SK-MEL-5 (cell line): ENCODE measurements around the gene EVA1C. TPM values are rescaled to one million over a fixed set of nuclear protein-coding genes. Genes with fewer than 3 reads are reported as not detected.
A peak's percentile ranks its signal among the peaks of the same experiment; 100 is the strongest.
"Not testable (repeated sequence)": the region's sequence is repeated elsewhere in the genome, so short reads cannot be mapped to it uniquely, and the experiment has no call there.

Experiments
- DNase-seq: peaks from one replicate; pipeline ENCODE4 v3.0.0-alpha.2; 2016; ENCODE audit warnings: low read depth, low spot score
- in situ Hi-C: cut with HindIII; loops from 2 replicates; pipeline ENCODE4 v1.10.0; 2016; ENCODE audit warnings: low sequenced_read_pairs, high pct_unique_total_duplicates, low pct_unique_long_range_greater_than_20kb
- polyA plus RNA-seq, 2 experiments: library from polyadenylated mRNA; depleted of rRNA; stranded (reverse); fragments of >200 nt; gene quantifications; 2 replicates each; pipeline ENCODE4 v1.2.3, GENCODE V29; 2015
- total RNA-seq: library from RNA; depleted of rRNA; stranded (reverse); fragments of >200 nt; shearing (Covaris generic); gene quantifications from 2 replicates; pipeline ENCODE4 v1.2.3, GENCODE V29; 2014; rRNA removed

The EVA1C gene, protein sequence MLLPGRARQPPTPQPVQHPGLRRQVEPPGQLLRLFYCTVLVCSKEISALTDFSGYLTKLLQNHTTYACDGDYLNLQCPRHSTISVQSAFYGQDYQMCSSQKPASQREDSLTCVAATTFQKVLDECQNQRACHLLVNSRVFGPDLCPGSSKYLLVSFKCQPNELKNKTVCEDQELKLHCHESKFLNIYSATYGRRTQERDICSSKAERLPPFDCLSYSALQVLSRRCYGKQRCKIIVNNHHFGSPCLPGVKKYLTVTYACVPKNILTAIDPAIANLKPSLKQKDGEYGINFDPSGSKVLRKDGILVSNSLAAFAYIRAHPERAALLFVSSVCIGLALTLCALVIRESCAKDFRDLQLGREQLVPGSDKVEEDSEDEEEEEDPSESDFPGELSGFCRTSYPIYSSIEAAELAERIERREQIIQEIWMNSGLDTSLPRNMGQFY
- 1.1 and 5.0 TPM in 2 replicates for total RNA-seq
- polyA plus RNA-seq (2015; cell fraction: cytosol; rRNA removed): 3.1 and 3.2 TPM in 2 replicates
- 1.8 and 4.6 TPM in 2 replicates for polyA plus RNA-seq (2015; cell fraction: nucleus; rRNA removed)

DNA sequence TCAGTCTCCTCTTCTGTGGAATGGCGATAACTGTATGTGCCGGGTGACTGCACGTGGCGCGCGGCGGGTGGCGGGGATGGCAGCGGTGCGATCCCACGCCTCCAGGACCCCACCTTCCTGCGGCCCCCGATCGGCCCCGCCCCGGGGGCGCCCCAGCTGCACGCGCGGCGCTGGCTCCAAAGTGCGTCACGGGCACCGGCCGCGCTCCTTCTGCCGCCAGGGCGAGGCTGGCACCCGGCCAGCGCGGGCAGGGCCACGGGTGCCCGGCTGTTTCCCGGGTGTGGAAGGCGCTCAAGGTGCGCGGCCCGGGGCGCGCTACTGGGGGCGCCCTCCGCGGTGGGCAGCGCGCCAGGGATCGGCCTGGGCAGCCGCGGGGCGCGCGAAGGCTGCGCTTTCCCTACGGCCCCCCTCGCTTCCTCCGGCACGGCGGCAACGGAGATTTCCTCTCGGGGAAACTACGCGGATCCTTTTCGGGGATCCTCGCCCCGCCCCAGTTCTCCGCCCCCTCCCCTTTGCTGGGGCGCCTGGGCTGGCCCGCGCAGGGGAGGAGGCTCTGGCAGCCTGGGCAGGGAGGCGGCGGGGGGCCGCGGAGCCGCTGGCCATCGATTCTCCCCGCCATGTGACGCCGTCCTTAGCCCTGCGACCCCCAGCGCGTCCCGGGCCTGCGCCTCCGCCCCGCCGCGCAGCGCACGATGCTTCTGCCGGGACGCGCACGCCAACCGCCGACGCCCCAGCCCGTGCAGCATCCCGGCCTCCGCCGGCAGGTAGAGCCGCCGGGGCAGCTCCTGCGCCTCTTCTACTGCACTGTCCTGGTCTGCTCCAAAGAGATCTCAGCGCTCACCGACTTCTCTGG, at the start of gene EVA1C:
EVA1C (plus strand) TSS at position 545 of the 853 bp plus-strand sequence; CDS start at position 693, 148 bp downstream.
- no peak for DNase-seq
- in situ Hi-C loops: no loop called here

GRCh38 chr21:32364387-32364786, 48.1 kb upstream of the EVA1C start:
- in situ Hi-C loops: no loop called here
- DNase-seq: no peak

- no peak for DNase-seq
- in situ Hi-C loops: no loop called here
Measured at GRCh38 chr21:32364796-32365195, 47.7 kb upstream of the EVA1C start.

DNA sequence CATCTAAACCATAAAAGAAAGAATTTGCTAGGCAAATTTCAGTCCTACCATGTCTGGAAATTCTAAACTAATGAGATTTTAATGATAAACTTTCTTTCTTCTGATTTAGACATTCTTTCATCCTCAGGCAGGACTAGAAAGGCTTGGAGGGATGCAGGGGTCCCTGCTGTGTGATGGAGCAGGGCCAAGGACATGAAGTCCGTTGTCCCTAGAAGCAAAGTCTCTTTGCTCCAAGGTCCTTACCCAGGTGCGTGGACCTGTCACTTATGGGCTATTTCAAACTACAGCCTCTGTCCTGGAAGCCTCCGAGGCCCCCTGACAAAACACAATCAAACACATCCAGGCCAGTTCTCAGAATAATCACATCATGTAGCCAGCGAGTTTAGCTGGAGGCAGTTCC, 46.3 kb upstream of the EVA1C start:
- in situ Hi-C loops: no loop called here
- DNase-seq: no peak

DNA sequence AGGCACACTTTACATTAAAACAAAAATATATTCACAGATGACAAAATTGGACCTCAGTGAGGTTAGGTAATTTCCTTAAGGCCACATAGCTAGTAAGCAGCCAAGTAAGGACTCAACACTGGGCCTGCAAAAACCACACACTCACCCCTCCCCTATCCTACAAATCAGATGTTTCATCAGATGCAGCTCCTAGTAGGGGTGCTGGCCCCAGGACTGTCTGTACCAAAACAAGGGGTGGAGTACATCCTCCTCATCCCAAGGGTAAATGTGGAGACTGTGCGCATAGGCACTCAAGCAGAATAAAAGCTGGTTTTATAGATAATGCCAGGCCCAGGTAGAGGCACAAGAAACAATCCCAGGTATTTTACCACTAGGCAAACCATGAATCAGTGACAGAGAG, 45.3 kb upstream of the EVA1C start:
- no peak for DNase-seq
- in situ Hi-C loops: no loop called here

DNA sequence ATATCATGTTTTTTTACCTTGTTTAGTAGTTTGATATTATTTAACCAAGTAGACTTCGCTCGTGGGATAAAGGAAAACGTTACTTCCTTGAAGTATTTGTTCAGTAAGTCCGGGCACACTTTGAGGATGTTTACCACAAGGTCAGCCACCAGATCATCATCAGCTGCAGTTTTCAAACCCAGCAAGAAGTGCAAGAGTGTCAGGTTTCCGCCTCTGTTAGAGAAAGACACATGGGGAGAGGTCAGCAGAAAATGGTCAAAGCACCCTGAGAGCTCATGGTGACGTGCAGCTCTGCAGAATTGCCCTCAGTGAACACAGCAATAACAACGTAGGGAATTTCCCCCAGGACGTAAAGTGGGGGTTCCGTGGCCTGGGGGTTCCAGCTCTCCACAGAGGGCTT, 44.1 kb upstream of the EVA1C start:
- in situ Hi-C loops: no loop called here
- DNase-seq: no peak

DNA sequence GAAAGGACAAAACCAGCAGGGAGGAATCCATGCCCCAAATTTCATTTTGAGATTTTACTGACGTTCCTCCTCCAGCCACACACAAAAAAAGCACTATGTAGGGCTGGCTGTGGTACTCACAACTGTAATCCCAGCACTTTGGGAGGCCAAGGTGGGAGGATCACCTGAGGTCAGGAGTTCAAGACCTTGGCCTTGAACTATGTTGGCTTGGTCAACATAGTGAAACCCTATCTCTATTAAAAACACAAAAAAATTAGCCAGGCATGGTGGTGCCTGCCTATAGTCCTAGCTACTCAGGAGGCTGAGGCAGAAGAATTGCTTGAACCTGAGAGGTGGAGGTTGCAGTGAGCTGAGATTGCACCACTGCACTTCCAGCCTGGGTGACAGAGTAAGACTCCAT, 43.5 kb upstream of the EVA1C start:
- DNase-seq, in situ Hi-C loops: not testable (repeated sequence)

DNA sequence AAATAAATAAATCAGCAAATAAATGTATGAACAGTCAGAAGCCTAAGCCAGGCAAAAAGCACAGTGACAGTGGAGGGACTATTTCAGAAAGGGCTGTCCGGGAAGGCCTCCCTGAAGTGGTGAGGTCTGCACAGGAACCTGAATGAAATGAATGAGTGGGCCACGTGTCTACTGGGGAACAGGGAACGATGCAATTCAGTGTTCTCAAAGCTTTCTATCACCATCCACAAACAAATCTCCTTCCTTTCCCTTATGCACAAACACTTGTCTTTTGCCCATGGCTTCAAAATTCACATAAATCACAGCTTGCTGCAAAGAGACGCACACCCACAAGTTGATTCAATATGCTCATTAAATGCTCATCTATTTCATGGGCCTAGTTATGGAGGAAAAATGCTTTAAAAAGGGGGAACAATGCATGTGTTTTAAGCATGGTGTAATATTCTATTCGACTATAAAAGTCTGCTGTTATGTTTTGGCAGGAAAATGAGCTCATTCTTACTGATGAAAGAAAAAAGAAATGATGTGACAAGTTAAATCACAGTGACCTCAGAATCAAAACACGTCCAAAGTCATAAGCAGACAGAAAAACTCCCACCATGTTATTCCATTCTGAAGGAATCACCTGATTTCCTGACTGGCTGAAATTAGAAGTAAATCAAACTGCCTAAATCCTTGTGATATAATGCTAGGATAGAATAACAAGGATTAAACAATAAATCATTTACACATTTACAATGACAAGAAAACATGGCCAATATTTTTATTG, 41.3 kb upstream of the EVA1C start:
- no peak for DNase-seq

DNA sequence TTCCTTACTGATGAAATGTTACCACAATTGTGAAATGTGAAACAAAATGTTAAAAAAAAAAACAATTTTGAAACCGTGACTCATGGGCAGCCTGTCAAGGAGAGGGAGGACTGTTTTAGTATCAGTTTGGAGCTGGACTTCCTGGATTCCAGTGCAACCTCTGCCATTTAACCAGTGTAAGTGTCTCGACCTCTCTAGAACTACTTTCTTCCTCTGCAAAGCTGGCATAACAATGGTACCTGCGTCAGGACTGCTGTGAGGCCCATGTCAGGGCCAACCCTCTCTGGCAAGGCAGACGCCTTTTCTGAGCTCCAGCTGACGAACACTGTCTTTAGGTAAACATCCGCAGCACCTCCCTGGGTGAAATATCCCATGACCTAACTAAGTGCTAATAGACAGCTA, 40.6 kb upstream of the EVA1C start:
- in situ Hi-C loops: no loop called here
- no peak for DNase-seq

More for the DNA sequence above, 41.3 kb upstream of the EVA1C start:
- in situ Hi-C loops: no loop called here

GRCh38 chr21:32372755-32373154, 39.8 kb upstream of the EVA1C start:
- no peak for DNase-seq
- in situ Hi-C loops: no loop called here

DNA sequence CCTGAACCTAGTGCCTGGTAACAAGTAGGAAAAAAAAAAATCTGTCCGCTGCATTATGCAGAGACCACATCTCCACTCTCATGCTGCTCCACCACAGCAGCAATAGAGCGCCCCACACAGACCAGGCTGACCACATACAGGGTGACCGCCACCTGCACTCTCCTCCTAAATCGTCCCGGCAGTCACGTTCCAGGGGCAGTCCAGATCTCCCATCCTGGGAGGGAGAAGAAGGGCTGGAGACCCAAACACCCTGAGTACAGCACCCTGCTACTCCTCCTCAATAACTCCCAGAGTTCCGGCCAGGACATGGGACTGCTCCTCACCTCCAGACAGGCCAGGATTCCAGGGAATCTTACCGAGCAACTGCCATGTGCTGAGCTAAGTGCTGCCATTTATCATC, 35.0 kb upstream of the EVA1C start:
- in situ Hi-C loops: no loop called here
- no peak for DNase-seq

DNA sequence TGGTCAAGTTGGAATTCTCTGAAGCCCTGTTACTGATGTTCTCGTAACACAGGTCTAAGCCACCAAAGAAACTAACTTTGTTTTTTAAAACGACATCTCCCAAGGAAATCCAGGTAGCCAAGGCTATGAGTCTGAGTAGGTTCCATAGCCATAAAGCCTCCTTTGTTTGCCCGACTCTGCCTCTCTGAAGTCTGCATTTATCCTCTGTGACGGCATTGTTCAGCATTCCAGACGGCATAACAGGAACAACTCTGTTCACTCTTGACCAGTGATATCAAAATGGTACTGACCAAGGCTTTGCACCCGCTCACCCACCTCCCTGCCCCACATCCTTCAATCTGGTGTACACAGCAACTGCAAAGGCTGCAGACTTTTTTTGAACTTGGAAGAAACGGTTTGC, 34.5 kb upstream of the EVA1C start:
- DNase-seq: peak; percentile 77
- in situ Hi-C loops: no loop called here

GRCh38 chr21:32378956-32379355, 33.5 kb upstream of the EVA1C start:
- in situ Hi-C loops: no loop called here

GRCh38 chr21:32380940-32381339, 31.6 kb upstream of the EVA1C start:
- in situ Hi-C loops: no loop called here
- no peak for DNase-seq

More at GRCh38 chr21:32378956-32379355, 33.5 kb upstream of the EVA1C start:
- DNase-seq: no peak

DNA sequence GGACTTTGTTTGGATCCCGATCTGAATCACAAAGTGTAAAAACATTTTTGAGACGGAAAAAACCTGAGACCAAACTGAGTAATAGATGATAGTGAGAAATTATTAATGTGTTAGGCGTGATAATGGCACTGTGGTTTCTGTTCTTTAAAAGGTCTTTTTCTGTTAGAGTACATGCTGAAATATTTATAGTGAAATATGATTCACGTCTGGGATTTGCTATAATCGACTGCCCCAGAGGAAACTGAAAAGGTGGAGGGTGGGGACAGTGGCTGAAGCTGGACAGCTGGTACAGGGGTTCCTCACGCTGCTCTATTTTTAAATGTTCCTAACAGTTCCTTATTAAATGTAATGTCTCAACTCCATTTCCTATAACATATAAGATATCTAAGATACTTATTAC, 30.9 kb upstream of the EVA1C start:
- no peak for DNase-seq
- in situ Hi-C loops: no loop called here

DNA sequence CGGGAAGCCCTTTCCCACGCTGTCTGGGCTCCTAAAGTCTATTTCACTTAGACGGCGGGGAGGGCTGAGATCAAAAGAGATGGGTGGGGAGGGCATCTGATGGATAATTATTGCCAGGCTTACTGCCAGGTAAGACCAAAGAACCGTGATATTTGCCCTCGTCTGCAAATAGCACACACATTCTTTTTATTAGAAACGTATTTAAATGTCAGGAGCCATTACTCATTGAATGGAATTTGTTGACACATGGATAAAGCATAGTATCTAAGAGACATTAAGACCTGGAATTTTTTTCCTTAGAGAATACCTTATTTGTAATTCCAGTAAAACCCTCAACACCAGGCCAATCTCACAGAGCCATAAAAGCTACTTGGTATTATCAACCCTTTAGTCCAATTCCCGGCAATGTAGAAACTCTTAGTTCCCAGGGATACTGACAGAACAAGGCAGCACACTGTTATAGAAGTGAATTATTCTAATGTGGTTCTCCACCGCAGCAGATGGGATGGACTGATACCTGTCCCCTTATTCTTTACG, 30.3 kb upstream of the EVA1C start:
- in situ Hi-C loops: no loop called here
- no peak for DNase-seq

GRCh38 chr21:32383812-32384211, 28.7 kb upstream of the EVA1C start:
- no peak for DNase-seq
- in situ Hi-C loops: no loop called here
